Ishikawa (cell line): Measurements from ENCODE around the gene MPST.
A peak's percentile ranks its signal among the peaks of the same experiment; 100 is the strongest.

Experiments
- CEBPB ChIP-seq: IDR thresholded peaks from 2 replicates; pipeline ENCODE4 v1.6.1; 2012
- CREB1 ChIP-seq: IDR thresholded peaks from 2 replicates; pipeline ENCODE4 v1.6.1; 2012; ENCODE audit warnings: low read depth
- EGR1 ChIP-seq: IDR thresholded peaks from 2 replicates; pipeline ENCODE4 v1.6.1; 2012
- EP300 ChIP-seq: IDR thresholded peaks from 2 replicates; pipeline ENCODE4 v1.6.1; 2012; ENCODE audit warnings: borderline replicate concordance
- FOXM1 ChIP-seq: IDR thresholded peaks from 2 replicates; pipeline ENCODE4 v1.6.1; 2012; ENCODE audit warnings: low read depth, borderline replicate concordance
- NFIC ChIP-seq: IDR thresholded peaks from 2 replicates; pipeline ENCODE4 v1.6.1; 2012
- RAD21 ChIP-seq: IDR thresholded peaks from 2 replicates; pipeline ENCODE4 v1.6.1; 2012; ENCODE audit warnings: low read depth
- TAF1 ChIP-seq: IDR thresholded peaks from 2 replicates; pipeline ENCODE4 v1.6.1; 2012; ENCODE audit warnings: low read depth, mild to moderate bottlenecking
- TCF12 ChIP-seq: IDR thresholded peaks from 2 replicates; pipeline ENCODE4 v1.6.1; 2012; ENCODE audit warnings: low read depth
- TEAD4 ChIP-seq: IDR thresholded peaks from 2 replicates; pipeline ENCODE4 v1.6.1; 2012
- YY1 ChIP-seq: IDR thresholded peaks from 2 replicates; pipeline ENCODE4 v1.6.1; 2012; ENCODE audit warnings: low read depth
- ZBTB7A ChIP-seq: IDR thresholded peaks from 2 replicates; pipeline ENCODE4 v1.6.1; 2012; ENCODE audit warnings: low read depth
- TF ChIP-seq, protein P1 (sequence below): IDR thresholded peaks from 2 replicates; pipeline ENCODE4 v1.6.1; 2012; ENCODE audit warnings: low read depth, mild to moderate bottlenecking
- TF ChIP-seq, protein P2 (sequence below): IDR thresholded peaks from 2 replicates; pipeline ENCODE4 v1.6.1; 2012
- TF ChIP-seq, protein P3 (sequence below): IDR thresholded peaks from 2 replicates; pipeline ENCODE4 v1.6.1; 2012

MPST gene

DNA sequence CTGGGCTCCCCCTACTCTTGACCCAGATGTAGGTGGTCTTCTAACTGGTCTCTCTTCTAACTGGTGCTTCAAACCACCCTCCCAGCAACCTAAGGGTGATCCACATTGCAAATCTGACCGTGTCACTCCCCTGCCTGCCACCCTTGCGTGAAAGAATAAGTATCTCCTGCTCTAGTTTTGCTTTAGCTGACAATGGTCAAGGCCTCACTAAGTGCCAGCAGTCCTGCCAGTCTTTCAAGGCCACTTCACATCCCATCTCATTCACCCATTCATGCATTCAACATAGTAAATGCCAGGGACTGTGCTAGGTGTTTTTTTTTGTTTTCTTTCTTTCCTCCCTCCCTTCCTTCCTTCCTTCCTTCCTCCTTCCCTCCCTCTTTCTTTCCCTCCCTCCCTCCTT is 29.7 kb downstream of the MPST start:
- TF ChIP-seq, protein P1, sequence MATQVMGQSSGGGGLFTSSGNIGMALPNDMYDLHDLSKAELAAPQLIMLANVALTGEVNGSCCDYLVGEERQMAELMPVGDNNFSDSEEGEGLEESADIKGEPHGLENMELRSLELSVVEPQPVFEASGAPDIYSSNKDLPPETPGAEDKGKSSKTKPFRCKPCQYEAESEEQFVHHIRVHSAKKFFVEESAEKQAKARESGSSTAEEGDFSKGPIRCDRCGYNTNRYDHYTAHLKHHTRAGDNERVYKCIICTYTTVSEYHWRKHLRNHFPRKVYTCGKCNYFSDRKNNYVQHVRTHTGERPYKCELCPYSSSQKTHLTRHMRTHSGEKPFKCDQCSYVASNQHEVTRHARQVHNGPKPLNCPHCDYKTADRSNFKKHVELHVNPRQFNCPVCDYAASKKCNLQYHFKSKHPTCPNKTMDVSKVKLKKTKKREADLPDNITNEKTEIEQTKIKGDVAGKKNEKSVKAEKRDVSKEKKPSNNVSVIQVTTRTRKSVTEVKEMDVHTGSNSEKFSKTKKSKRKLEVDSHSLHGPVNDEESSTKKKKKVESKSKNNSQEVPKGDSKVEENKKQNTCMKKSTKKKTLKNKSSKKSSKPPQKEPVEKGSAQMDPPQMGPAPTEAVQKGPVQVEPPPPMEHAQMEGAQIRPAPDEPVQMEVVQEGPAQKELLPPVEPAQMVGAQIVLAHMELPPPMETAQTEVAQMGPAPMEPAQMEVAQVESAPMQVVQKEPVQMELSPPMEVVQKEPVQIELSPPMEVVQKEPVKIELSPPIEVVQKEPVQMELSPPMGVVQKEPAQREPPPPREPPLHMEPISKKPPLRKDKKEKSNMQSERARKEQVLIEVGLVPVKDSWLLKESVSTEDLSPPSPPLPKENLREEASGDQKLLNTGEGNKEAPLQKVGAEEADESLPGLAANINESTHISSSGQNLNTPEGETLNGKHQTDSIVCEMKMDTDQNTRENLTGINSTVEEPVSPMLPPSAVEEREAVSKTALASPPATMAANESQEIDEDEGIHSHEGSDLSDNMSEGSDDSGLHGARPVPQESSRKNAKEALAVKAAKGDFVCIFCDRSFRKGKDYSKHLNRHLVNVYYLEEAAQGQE = no peak
- TF ChIP-seq, protein P2, sequence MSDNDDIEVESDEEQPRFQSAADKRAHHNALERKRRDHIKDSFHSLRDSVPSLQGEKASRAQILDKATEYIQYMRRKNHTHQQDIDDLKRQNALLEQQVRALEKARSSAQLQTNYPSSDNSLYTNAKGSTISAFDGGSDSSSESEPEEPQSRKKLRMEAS = no peak
- TF ChIP-seq YY1 = no peak
- TF ChIP-seq TEAD4 = no peak
- TF ChIP-seq, protein P3, sequence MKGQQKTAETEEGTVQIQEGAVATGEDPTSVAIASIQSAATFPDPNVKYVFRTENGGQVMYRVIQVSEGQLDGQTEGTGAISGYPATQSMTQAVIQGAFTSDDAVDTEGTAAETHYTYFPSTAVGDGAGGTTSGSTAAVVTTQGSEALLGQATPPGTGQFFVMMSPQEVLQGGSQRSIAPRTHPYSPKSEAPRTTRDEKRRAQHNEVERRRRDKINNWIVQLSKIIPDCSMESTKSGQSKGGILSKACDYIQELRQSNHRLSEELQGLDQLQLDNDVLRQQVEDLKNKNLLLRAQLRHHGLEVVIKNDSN = no peak
- no peak for TF ChIP-seq CREB1
- no peak for TF ChIP-seq FOXM1
- no peak for TF ChIP-seq EP300
- no peak for TF ChIP-seq RAD21
- TF ChIP-seq NFIC = no peak
- no peak for TF ChIP-seq TCF12
- no peak for TF ChIP-seq CEBPB
- no peak for TF ChIP-seq EGR1
- no peak for TF ChIP-seq TAF1

DNA sequence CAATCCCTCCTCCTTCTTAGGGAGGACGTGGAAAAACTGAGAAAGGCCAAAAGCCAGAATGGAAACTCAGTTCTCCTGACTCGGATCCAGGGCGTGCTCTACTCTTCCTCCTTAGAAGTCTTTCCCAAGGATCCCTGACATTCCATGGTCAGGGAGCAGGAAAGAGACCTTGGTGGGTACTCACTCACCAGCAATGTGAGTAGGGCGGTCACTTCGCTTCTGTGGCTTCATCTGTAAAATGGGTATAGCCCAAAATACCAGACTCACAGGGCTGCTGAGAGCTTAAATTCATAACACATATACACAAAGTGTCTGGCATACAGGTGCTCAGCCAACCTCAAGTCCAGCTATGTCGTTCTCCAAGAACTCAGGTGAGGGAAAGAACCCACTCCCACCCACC is 31.4 kb downstream of the MPST start:
- TF ChIP-seq TEAD4 (no peak), TCF12 (no peak), NFIC (no peak), CREB1 (no peak), TAF1 (no peak), YY1 (no peak), FOXM1 (no peak), EP300 (no peak), EGR1 (no peak), CEBPB (no peak), RAD21 (no peak), ZBTB7A (no peak)
- TF ChIP-seq, protein P2 = no peak
- TF ChIP-seq, protein P3 = no peak
- TF ChIP-seq, protein P1 = no peak

DNA sequence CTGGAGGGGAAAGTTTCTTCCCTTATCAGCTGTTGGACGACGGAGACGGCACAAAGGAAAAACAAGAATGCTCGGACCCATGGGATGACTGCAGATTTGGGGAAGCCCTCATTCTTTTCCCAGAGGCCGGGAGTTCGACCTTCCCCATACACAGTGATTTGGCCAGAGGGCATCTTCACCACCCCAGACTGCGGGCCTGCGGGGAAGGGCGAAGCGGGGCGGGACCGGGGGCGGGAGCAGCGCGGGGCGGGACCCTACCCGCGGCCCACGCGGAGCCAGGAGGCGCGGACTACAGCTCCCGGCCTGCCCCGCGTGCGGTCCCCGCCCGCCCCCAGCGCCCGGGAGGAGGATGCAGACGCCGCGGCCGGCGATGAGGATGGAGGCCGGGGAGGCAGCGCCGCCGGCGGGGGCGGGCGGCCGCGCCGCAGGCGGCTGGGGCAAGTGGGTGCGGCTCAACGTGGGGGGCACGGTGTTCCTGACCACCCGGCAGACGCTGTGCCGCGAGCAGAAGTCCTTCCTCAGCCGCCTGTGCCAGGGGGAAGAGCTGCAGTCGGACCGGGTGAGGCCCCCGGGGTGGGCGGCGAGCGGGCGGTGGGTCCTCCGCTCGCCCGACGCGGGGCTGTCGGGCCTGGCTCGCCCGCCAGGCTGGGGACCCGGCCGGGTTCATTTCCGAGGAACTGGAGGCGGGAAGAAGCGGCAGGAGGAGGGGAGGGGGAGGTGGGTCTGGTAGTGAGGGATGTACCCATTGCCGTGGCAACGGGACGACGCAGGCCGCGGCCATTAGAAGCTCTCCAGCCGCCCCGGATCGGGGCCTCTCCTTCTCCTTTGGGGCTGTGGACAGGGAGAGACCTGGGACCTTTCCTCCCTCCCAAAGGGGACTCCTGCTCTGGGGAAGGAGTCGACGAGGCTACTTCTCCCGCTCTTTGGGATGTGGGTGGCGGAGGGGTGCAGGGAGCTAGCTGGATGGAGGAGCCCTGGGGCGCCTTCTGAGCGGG is 32.1 kb downstream of the MPST start, which contains the start of gene KCTD17:
Gene KCTD17, plus strand, starts transcription at position 352 of the 995 bp plus-strand sequence. Its CDS starts 19 bp downstream, at position 371.
- TF ChIP-seq TAF1 = no peak
- 0 out of 2 replicates have a peak, but pooled peaks have one; percentile 31 for TF ChIP-seq EGR1
- TF ChIP-seq YY1 = 0 out of 2 replicates have a peak, but pooled peaks have one; percentile 30

DNA sequence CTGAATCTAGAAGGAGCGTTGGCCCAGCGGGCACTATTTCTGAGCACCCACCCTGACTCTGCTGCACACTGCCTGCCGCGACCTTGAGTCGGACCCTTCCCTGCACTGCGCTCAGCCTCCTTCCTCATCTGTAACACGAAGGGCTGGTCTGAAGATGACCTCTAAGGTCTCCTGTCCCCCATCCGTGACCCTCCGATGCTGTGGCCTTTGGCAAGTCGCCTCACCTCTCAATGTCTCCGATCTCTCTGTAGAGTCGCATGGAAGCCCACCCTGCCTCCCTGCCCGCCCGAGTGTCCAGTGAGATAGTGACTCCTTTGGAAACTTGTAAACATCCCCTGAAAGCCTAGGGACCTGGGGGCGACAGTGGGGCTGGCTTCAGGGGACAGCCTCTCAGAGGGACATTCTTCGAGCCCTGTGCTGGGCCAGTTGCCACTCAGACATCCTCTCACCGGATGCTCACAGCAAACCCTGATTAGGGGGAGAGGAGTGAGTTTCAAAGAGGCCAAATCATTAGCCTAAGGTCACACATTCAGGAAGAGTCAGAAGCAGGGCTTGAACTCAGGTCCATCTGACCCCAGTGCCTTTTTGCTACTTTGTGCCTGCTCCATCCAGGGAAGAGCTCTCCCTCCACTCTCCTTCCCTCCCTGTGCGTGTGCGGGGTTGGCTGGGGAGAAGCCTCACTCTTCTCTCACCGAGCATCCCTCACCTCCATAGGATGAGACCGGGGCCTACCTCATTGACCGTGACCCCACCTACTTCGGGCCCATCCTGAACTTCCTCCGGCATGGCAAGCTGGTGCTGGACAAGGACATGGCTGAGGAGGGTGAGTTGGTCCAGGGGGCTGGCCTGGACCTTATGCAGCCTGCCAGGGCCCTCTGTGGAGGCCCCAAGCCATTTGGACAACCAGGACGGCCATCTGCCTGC is 33.1 kb downstream of the MPST start:
- TF ChIP-seq, protein P3 = no peak
- TF ChIP-seq CEBPB = no peak
- no peak for TF ChIP-seq RAD21
- TF ChIP-seq EGR1 = no peak
- TF ChIP-seq, protein P2 = no peak
- no peak for TF ChIP-seq FOXM1
- no peak for TF ChIP-seq TEAD4
- TF ChIP-seq, protein P1 = no peak
- TF ChIP-seq YY1 = no peak
